ENCODE results near the gene TULP1. TPM values are rescaled to one million over a fixed set of nuclear protein-coding genes. Genes with fewer than 3 reads are reported as not detected.

Gene TULP1
- total RNA-seq, 1 experiment from 2014 or later, result not detected

GRCh38 chr6:35483490-35483889, 29.2 kb downstream of the TULP1 start:
- Histone ChIP-seq H2AFZ (ENCODE audit: low read depth, low read length, poor library complexity, severe bottlenecking) (no peak overlapping the region), H3K79me2 (ENCODE audit: insufficient read depth, low read length) (peaks cover 22% of the 10 kb centered on the region), H3K9me3 (ENCODE audit: control insufficient read depth in 1 of 2, insufficient read depth in 1 of 2, low read depth in 1 of 2, low read length in 2 of 2) (no peaks in the 10 kb centered on the region), H3K4me1 (ENCODE audit: control insufficient read depth in 1 of 2, insufficient read depth in 2 of 2, low read length in 2 of 2) (peaks cover 38 to 57% of the 10 kb centered on the region in 2 experiments), H3K27me3 (ENCODE audit: insufficient read depth, low read length) (no peaks in the 10 kb centered on the region), H3K27ac (ENCODE audit: low read depth, low read length) (no peak overlapping the region), H3K9ac (ENCODE audit: low read length) (no peak overlapping the region), H4K20me1 (ENCODE audit: insufficient read depth) (no peaks in the 10 kb centered on the region), H3K4me3 (replicated peaks in 1 of 2; ENCODE audit: low read depth in 1 of 2, low read length in 2 of 2) (no peak overlapping the region), H3K4me2 (ENCODE audit: low read length) (no peak overlapping the region), H3K9me2 (ENCODE audit: insufficient read depth) (no peaks in the 10 kb centered on the region), H3K36me3 (ENCODE audit: control insufficient read depth in 1 of 2, insufficient read depth in 2 of 2, low read length in 2 of 2) (no peaks in the 10 kb centered on the region)
- no TSS peak for BruUV-seq (replicated peaks)
- RAD21 ChIA-PET (ENCODE audit: low non-redundant PET in 1 of 2, low total read pairs in 2 of 2, uncharacterized antibody in 2 of 2, unreplicated experiment in 2 of 2), result no interaction called here
- POLR2A ChIA-PET, result interaction anchor here (0.7 to 8.1 kb wide), 2 partner anchors 11 to 105 kb away, joined by 3 to 48 read pairs; no protein-coding TSS in a partner anchor
- DNase-seq (ENCODE audit: low read depth, low spot score) (no peak), ATAC-seq (no peak)
- intact Hi-C loops (cut with micrococcal nuclease), result no loop called here
- TF ChIP-seq TCF7L2 (IDR thresholded peaks at IDR 0.05; ENCODE audit: borderline replicate concordance, extremely low read depth, insufficient read depth, insufficient read length) (no peak), YY1 (IDR thresholded peaks at IDR 0.05; ENCODE audit: extremely low read depth, insufficient replicate concordance, low read depth, low read length) (no peak), JUND (IDR thresholded peaks at IDR 0.05) (no peak), ZNF274 (IDR thresholded peaks at IDR 0.05; ENCODE audit: low read depth, low read length) (no peak), EGR1 (IDR thresholded peaks at IDR 0.05; ENCODE audit: low read depth) (no peak), POLR2AphosphoS5 (IDR thresholded peaks at IDR 0.05; ENCODE audit: low read depth, low read length) (no peak), EZH2 (IDR thresholded peaks at IDR 0.05) (no peak), EZH2phosphoT487 (IDR thresholded peaks at IDR 0.05; ENCODE audit: borderline replicate concordance) (no peak), CBX3 (IDR thresholded peaks at IDR 0.05; ENCODE audit: low read depth) (no peak), CTCF (IDR thresholded peaks at IDR 0.05 in 2 of 3, conservative IDR thresholded peaks at IDR 0.05 in 1 of 3; ENCODE audit: borderline replicate concordance in 1 of 3, insufficient read depth in 1 of 3, low read depth in 2 of 3, low read length in 2 of 3) (no peak), SIN3A (IDR thresholded peaks at IDR 0.05; ENCODE audit: low read depth) (no peak), RAD21 (IDR thresholded peaks at IDR 0.05; ENCODE audit: low read depth) (no peak), ZFX (IDR thresholded peaks at IDR 0.05) (no peak), FOSL1 (IDR thresholded peaks at IDR 0.05; ENCODE audit: low read depth) (no peak), ATF3 (IDR thresholded peaks at IDR 0.05) (no peak), CEBPB (IDR thresholded peaks at IDR 0.05; ENCODE audit: low read depth) (no peak), SP1 (IDR thresholded peaks at IDR 0.05; ENCODE audit: low read depth) (no peak), ELF1 (IDR thresholded peaks at IDR 0.05; ENCODE audit: borderline replicate concordance, low read depth) (no peak), POLR2A (IDR thresholded peaks at IDR 0.05; ENCODE audit: borderline replicate concordance, extremely low read depth, insufficient read depth, insufficient read length) (no peak), MAX (IDR thresholded peaks at IDR 0.05) (no peak)
- CTCF ChIA-PET, result no interaction called here

Data from HCT116 (cell line).